NK-92 (cell line): Measurements from ENCODE around the gene SLC13A4.

Experiments used
- DNase-seq: peaks from one replicate; lab custom pipeline; 2025; ENCODE audit not compliant: unreplicated experiment; lab: John Stamatoyannopoulos, UW

Gene SLC13A4

GRCh38 chr7:135721198-135721820 lies 6.7 kb downstream of the SLC13A4 start:
- DNase-seq, result no peak

- no peak for DNase-seq
These were observed 8.3 kb downstream of the SLC13A4 start for GRCh38 chr7:135719688-135720087.

- DNase-seq, result no peak
These were observed 9.1 kb downstream of the SLC13A4 start for GRCh38 chr7:135718794-135719437.

GRCh38 chr7:135718219-135718618 lies 9.8 kb downstream of the SLC13A4 start:
- DNase-seq, result no peak

- no peak for DNase-seq
These were observed 10.3 kb downstream of the SLC13A4 start for GRCh38 chr7:135717693-135718092.

GRCh38 chr7:135716677-135717238 lies 11.2 kb downstream of the SLC13A4 start:
- no peak for DNase-seq

GRCh38 chr7:135715673-135716072 lies 12.3 kb downstream of the SLC13A4 start:
- DNase-seq, result no peak

- DNase-seq, result no peak
These were observed 12.9 kb downstream of the SLC13A4 start for GRCh38 chr7:135715055-135715522.

- no peak for DNase-seq
These were observed 13.4 kb downstream of the SLC13A4 start for GRCh38 chr7:135714534-135715009.

- no peak for DNase-seq
These were observed 14.0 kb downstream of the SLC13A4 start for GRCh38 chr7:135713836-135714470.

- no peak for DNase-seq
These were observed 15.2 kb downstream of the SLC13A4 start for GRCh38 chr7:135712796-135713195.

- DNase-seq, result no peak
These were observed 15.7 kb downstream of the SLC13A4 start for GRCh38 chr7:135712182-135712782.

GRCh38 chr7:135711139-135711469 lies 16.9 kb downstream of the SLC13A4 start:
- DNase-seq, result no peak

GRCh38 chr7:135710417-135711138 lies 17.4 kb downstream of the SLC13A4 start:
- DNase-seq, result no peak

- no peak for DNase-seq
These were observed 18.5 kb downstream of the SLC13A4 start for GRCh38 chr7:135709508-135709907.

- no peak for DNase-seq
These were observed 19.9 kb downstream of the SLC13A4 start for GRCh38 chr7:135708041-135708440.

- no peak for DNase-seq
These were observed 20.4 kb downstream of the SLC13A4 start for GRCh38 chr7:135707570-135707966.

GRCh38 chr7:135706858-135707569 lies 21.0 kb downstream of the SLC13A4 start:
- DNase-seq, result no peak

GRCh38 chr7:135706038-135706742 lies 21.8 kb downstream of the SLC13A4 start:
- no peak for DNase-seq

- DNase-seq, result no peak
These were observed 23.3 kb downstream of the SLC13A4 start for GRCh38 chr7:135704698-135705097.
